Bronchial epithelial cell (primary cell): ENCODE measurements around the gene CSRP3. TPM values are rescaled to one million over a fixed set of nuclear protein-coding genes. Genes with fewer than 3 reads are reported as not detected.

Experiments used
- DNase-seq: peaks from one replicate; pipeline ENCODE4 v3.0.0-alpha.2; 2010; ENCODE audit warnings: low read depth
- FAIRE-seq: peaks from 2 replicates; lab custom pipeline; 2011; peaks lifted over from hg19 to GRCh38; lab: Jason Lieb, UNC
- H3K27me3 ChIP-seq: 2 replicates; pipeline ENCODE4 v1.5.1; 2011; ENCODE audit warnings: low read length; ENCODE audit not compliant: control insufficient read depth, insufficient read depth
- H3K36me3 ChIP-seq: 2 replicates; pipeline ENCODE4 v1.5.1; 2011; ENCODE audit warnings: low read length; ENCODE audit not compliant: control insufficient read depth, insufficient read depth
- H3K4me3 ChIP-seq: 2 replicates; pipeline ENCODE4 v1.5.1; 2011; ENCODE audit warnings: mild to moderate bottlenecking, low read depth, low read length, control low read depth
- CTCF ChIP-seq: IDR thresholded peaks from 2 replicates; pipeline ENCODE4 v1.5.1; 2011; ENCODE audit warnings: mild to moderate bottlenecking, moderate library complexity, low read length, control low read depth, inconsistent platforms; ENCODE audit not compliant: insufficient read depth, severe bottlenecking
- total RNA-seq: library from RNA; depleted of rRNA; stranded (reverse); fragments of >200 nt; gene quantifications from 2 replicates; pipeline ENCODE4 v1.2.1, GENCODE V29; 2014

The CSRP3 gene
- total RNA-seq, result not detected in 2 replicates

- Histone ChIP-seq H3K27me3 (peaks cover 2% of the 10 kb centered on the region), H3K4me3 (no peak within 1 kb of the TSS), H3K36me3 (no peaks in the 10 kb centered on the region)
- FAIRE-seq, result no peak
- TF ChIP-seq CTCF, result no peak
- no peak for DNase-seq
Observed at GRCh38 chr11:19201737-19202605, at the start of gene CSRP3. Gene CSRP3 (minus strand): TSS chr11:19201983. CDS start chr11:19192448, 9,535 bp downstream.

- FAIRE-seq, result no peak
- Histone ChIP-seq H3K36me3 (no peaks in the 10 kb centered on the region), H3K4me3 (no peak overlapping the region), H3K27me3 (no peaks in the 10 kb centered on the region)
- no peak for TF ChIP-seq CTCF
- no peak for DNase-seq
Observed at GRCh38 chr11:19251577-19251976, 49.8 kb upstream of the CSRP3 start.

- Histone ChIP-seq H3K4me3 (no peak overlapping the region), H3K36me3 (no peaks in the 10 kb centered on the region), H3K27me3 (no peaks in the 10 kb centered on the region)
- FAIRE-seq, result no peak
- DNase-seq, result no peak
- no peak for TF ChIP-seq CTCF
Observed at GRCh38 chr11:19246816-19247215, 45.0 kb upstream of the CSRP3 start.

GRCh38 chr11:19245351-19245750, 43.6 kb upstream of the CSRP3 start:
- Histone ChIP-seq H3K4me3 (no peak overlapping the region), H3K27me3 (no peaks in the 10 kb centered on the region), H3K36me3 (no peaks in the 10 kb centered on the region)
- DNase-seq (no peak), FAIRE-seq (no peak)
- TF ChIP-seq CTCF, result no peak

- DNase-seq, result peak; percentile 97
Observed at GRCh38 chr11:19244621-19245020, 42.8 kb upstream of the CSRP3 start.

More at GRCh38 chr11:19244621-19245020, 42.8 kb upstream of the CSRP3 start:
- TF ChIP-seq CTCF, result no peak
- peak overlapping the region; percentile 13 for H3K4me3 ChIP-seq
- no peaks in the 10 kb centered on the region for H3K36me3 ChIP-seq
- peak; percentile 40 for FAIRE-seq
- H3K27me3 ChIP-seq, result no peaks in the 10 kb centered on the region
